ENCODE results near the gene KIAA1549.

KIAA1549 gene

GRCh38 chr7:138873220-138873892, 107.8 kb downstream of the KIAA1549 start:
- no peak overlapping the region for H3K4me3 ChIP-seq (ENCODE audit: low read depth, low read length)
- TF ChIP-seq, protein P1, sequence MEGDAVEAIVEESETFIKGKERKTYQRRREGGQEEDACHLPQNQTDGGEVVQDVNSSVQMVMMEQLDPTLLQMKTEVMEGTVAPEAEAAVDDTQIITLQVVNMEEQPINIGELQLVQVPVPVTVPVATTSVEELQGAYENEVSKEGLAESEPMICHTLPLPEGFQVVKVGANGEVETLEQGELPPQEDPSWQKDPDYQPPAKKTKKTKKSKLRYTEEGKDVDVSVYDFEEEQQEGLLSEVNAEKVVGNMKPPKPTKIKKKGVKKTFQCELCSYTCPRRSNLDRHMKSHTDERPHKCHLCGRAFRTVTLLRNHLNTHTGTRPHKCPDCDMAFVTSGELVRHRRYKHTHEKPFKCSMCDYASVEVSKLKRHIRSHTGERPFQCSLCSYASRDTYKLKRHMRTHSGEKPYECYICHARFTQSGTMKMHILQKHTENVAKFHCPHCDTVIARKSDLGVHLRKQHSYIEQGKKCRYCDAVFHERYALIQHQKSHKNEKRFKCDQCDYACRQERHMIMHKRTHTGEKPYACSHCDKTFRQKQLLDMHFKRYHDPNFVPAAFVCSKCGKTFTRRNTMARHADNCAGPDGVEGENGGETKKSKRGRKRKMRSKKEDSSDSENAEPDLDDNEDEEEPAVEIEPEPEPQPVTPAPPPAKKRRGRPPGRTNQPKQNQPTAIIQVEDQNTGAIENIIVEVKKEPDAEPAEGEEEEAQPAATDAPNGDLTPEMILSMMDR (conservative IDR thresholded peaks at IDR 0.05; ENCODE audit: low read depth, low read length): no peak
- no peak for DNase-seq (ENCODE audit: low read depth)

GRCh38 chr7:138872576-138872975, 108.6 kb downstream of the KIAA1549 start:
- no peak overlapping the region for H3K4me3 ChIP-seq (ENCODE audit: low read depth, low read length)
- TF ChIP-seq, protein P1 (conservative IDR thresholded peaks at IDR 0.05; ENCODE audit: low read depth, low read length): no peak
- DNase-seq (ENCODE audit: low read depth): no peak

DNA sequence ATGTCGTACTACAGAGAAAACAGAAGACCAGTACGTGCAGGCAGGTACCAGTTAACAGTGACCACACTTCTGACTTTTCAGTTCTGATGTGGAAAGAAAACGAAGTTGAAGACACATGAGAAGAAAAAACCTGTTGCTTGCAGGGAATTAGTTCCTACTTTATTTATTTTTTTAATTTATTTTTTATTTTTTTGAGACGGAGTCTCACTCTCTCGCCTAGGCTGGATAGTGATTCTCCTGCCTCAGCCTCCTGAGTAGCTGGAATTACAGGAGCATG, 109.4 kb downstream of the KIAA1549 start:
- H3K4me3 ChIP-seq (ENCODE audit: low read depth, low read length): no peak overlapping the region
- DNase-seq (ENCODE audit: low read depth): no peak
- TF ChIP-seq, protein P1 (conservative IDR thresholded peaks at IDR 0.05; ENCODE audit: low read depth, low read length): no peak

- TF ChIP-seq, protein P1 (conservative IDR thresholded peaks at IDR 0.05; ENCODE audit: low read depth, low read length): no peak
- DNase-seq (ENCODE audit: low read depth): no peak
- no peak overlapping the region for H3K4me3 ChIP-seq (ENCODE audit: low read depth, low read length)
These were observed 110.0 kb downstream of the KIAA1549 start for GRCh38 chr7:138871065-138871813.

GRCh38 chr7:138869353-138869752, 111.8 kb downstream of the KIAA1549 start:
- H3K4me3 ChIP-seq (ENCODE audit: low read depth, low read length): no peak overlapping the region
- TF ChIP-seq, protein P1 (conservative IDR thresholded peaks at IDR 0.05; ENCODE audit: low read depth, low read length): no peak
- DNase-seq (ENCODE audit: low read depth): no peak

- no peak overlapping the region for H3K4me3 ChIP-seq (ENCODE audit: low read depth, low read length)
- TF ChIP-seq, protein P1 (conservative IDR thresholded peaks at IDR 0.05; ENCODE audit: low read depth, low read length): no peak
- no peak for DNase-seq (ENCODE audit: low read depth)
These were observed 112.5 kb downstream of the KIAA1549 start for GRCh38 chr7:138868711-138869110.

- TF ChIP-seq, protein P1 (conservative IDR thresholded peaks at IDR 0.05; ENCODE audit: low read depth, low read length): no peak
- no peak overlapping the region for H3K4me3 ChIP-seq (ENCODE audit: low read depth, low read length)
- no peak for DNase-seq (ENCODE audit: low read depth)
These were observed 113.4 kb downstream of the KIAA1549 start for GRCh38 chr7:138867744-138868143.

All from choroid plexus epithelial cell (primary cell).